Neural cell (in vitro differentiated cells): ENCODE results near the gene PSEN2.

Source experiments
- CTCF ChIP-seq: fragments of 450-650 bp; IDR thresholded peaks from 2 replicates; pipeline ENCODE4 v1.5.1; 2014; ENCODE audit warnings: antibody characterized with exemption, mild to moderate bottlenecking, moderate library complexity; ENCODE audit not compliant: poor library complexity, severe bottlenecking
- EP300 ChIP-seq: fragments of 450-650 bp; conservative IDR thresholded peaks from 2 replicates; pipeline ENCODE4 v1.6.1; 2014; ENCODE audit warnings: antibody characterized with exemption, mild to moderate bottlenecking, moderate library complexity; ENCODE audit not compliant: poor library complexity, severe bottlenecking

- TF ChIP-seq EP300 (no peak), CTCF (no peak)
Observed at GRCh38 chr1:226921504-226921903, 51.1 kb downstream of the PSEN2 start.
